Left renal cortex interstitium (tissue), 4 donors: ENCODE measurements around the gene SAMD8. TPM values are rescaled to one million over a fixed set of nuclear protein-coding genes. Genes with fewer than 3 reads are reported as not detected.
"Not testable (repeated sequence)": the region's sequence is repeated elsewhere in the genome, so short reads cannot be mapped to it uniquely, and the experiment has no call there.

Experiments used
- DNase-seq, 4 donors: peaks; one replicate each; pipeline ENCODE4 v3.0.0-alpha.2; 2013; ENCODE audit warnings: low read depth in 4 of 4, low spot score in 2 of 4, missing footprints in 1 of 4
- polyA plus RNA-seq, 4 donors: library from polyadenylated mRNA; unstranded; fragments of 120-200 nt; gene quantifications; one replicate each; pipeline ENCODE4 v1.2.1, GENCODE V29; 2013; ENCODE audit not compliant: insufficient read length in 4 of 4

The SAMD8 gene
- polyA plus RNA-seq, 4 donors = 13.0 to 16.0 (median 13.6) TPM

GRCh38 chr10:75209921-75210281 lies 98.4 kb downstream of the SAMD8 start:
- no peak for DNase-seq

DNA sequence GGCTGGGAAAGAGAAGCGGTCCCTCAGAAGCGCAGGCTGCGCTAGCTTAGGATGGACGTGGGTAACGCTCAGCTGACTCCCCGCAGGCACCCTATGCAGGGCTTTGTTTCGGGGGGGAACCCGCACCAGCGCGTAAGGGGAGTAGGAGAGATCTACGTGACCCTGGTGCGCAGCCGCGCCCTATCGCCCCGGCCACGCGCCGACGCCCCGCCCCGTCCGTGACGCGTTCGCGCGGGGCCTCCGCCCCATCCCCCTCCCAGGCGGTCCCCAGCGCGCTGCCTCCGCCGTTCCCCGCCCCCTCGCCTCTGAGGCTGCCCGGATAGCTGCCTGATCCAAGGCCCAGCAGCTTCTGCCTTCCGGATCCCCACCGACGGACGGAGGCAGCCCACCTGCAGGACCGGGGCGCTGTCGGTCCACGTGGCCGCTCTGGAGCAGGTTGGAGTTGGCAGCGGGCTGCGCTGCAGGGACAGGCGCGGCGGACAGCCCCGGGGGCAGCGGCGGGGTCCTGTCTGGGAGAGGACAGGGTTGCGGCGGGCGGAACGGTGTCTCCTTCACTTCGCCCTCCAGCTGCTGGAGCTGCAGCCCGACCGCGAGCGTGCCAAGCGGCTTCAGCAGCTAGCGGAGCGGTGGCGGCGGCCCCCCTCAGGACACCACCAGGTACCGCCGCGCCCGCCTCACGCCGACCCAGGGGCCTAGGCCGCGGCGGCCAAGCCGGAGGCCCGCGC lies 99.0 kb downstream of the SAMD8 start, which contains the start of gene VDAC2:
Gene VDAC2, plus strand, starts transcription at position 515 of the 725 bp plus-strand sequence. CDS start 363 bp downstream, outside the sequence.
- DNase-seq = peak; percentile 78 to 94 (median 84)

DNA sequence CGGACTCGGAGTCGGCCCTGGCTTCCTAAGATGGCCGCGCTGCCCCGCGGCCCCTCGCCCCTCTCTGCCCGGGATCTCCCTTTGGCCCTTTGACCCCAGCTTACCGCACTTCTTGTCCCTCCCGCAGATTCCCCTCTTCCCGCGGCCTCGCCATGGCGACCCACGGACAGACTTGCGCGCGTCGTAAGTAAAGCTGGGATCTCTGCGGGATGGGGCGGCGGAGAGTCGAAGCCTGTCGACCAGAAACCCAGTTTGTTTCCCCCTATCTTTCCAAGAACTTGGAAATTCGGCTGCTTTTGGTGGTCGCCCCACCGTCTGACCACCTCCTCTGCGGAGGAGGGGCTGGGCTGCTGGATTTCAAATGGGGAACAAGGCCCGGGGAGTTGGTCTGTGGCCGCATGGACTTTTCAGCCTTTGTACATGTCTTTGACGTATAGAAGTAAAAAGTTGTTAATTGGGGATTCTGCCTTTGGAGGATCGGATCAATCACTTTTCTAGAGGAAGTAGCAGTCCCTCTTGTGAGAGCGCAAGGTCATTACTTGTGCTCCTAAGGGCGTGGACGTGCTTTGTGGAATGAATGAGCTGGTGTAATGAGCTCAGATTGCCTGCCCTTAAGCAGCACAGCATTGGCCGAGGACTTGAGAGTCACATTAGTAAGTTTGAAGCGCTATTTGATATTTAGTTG lies 99.7 kb downstream of the SAMD8 start:
- no peak for DNase-seq

DNA sequence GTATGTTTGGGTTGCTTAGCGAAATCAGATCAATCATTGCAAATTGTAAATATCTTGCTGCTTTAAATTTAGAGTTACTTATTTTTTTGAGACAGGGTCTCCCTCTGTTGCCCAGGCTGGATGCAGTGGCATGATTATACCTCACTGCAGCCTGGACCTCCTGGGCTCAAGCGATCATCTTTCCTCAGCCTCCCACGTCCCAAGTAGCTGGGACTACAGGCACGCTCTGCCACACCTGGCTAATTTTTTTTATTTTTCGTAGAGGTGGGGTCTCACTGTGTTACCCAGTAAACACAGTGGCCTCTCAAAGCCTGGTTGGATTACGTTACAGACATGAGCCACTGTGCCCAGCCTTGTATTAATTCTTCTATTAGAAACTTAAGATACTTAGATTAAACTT lies 100.9 kb downstream of the SAMD8 start:
- DNase-seq = no peak

- no peak for DNase-seq
These were observed 108.8 kb downstream of the SAMD8 start for GRCh38 chr10:75220274-75220673.

GRCh38 chr10:75221492-75221891 lies 110.0 kb downstream of the SAMD8 start:
- not testable (repeated sequence) for DNase-seq

DNA sequence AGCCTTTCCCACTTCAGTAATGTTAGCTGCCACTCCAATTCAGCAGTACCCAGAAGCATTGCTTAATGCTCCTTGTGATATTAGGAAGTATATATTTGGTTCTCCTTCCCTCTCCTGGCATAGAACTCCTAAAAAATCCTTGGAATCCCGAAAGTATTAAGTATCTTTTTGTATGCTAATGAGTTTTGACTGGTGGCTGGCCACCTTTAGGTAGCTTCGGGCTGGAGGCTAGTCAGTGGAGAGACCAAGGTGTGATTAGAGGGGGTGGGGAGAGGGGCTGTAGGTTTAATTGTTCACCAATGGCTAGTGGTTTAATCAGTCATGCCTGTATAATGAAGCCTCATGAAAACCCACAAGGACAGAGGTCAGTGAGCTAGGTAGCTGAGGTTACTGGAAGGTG lies 112.1 kb downstream of the SAMD8 start:
- no peak for DNase-seq

- DNase-seq = no peak
These were observed 114.6 kb downstream of the SAMD8 start for GRCh38 chr10:75226095-75226494.

- no peak for DNase-seq
These were observed 115.2 kb downstream of the SAMD8 start for GRCh38 chr10:75226656-75227055.

DNA sequence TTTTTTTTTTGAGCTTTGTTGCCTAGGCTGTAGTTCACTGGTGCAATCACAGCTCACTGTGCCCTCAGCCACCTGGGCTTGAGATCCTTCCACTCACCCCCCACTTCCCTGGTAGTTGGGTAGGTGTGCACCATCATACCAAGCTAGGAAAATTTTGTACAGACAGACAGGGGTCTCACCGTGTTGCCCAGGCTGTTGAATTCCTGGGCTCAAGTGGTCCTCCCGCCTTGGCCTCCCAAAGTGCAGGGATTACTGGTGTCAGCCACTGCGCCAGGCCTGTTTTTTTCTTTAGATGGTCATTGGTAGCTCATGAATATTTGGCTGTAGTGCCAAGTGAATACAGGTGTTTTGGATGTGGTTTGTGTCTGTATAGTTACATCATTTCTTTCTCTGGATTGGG lies 116.8 kb downstream of the SAMD8 start:
- DNase-seq = no peak

GRCh38 chr10:75228834-75229233 lies 117.4 kb downstream of the SAMD8 start:
- no peak for DNase-seq

- no peak for DNase-seq
These were observed 118.5 kb downstream of the SAMD8 start for GRCh38 chr10:75229971-75230370.

- peak in 1 of 4 donors; percentile 77 for DNase-seq
These were observed 119.2 kb downstream of the SAMD8 start for GRCh38 chr10:75230600-75231038.

Other genes starting within 250 kb of the SAMD8 start
- gene VDAC2, start 99.1 kb downstream of the SAMD8 start, polyA plus RNA-seq = 100 to 1,000 TPM; 189 to 251 (median 217) TPM
- gene COMTD1, start 124.3 kb downstream of the SAMD8 start, polyA plus RNA-seq = 10 to 100 TPM in 2 of 4 donors, 1 to 10 TPM in 2; 4.0 to 14.7 (median 11.8) TPM